Thoracic aorta (tissue), 2 donors: ENCODE data around the gene BTRC. TPM values are rescaled to one million over a fixed set of nuclear protein-coding genes. Genes with fewer than 3 reads are reported as not detected.

Experiments used
- ATAC-seq: fragments of 150-250 bp; one replicate; pipeline ENCODE4 v1.8.0; 2017; ENCODE audit warnings: low read depth; ENCODE audit not compliant: insufficient number of reproducible peaks, low FRiP score
- DNase-seq: peaks from one replicate; pipeline ENCODE4 v3.0.0-alpha.2; 2020; ENCODE audit warnings: low spot score
- H3K27ac ChIP-seq, 2 donors: fragments of 200-600 bp; sonication (generic); 1 replicate in 1 of 2; 2 replicates in 1 of 2; pipeline ENCODE4 v1.5.1; 2016; ENCODE audit warnings: mild to moderate bottlenecking in 2 of 2, moderate library complexity in 2 of 2
- H3K27me3 ChIP-seq: fragments of 200-600 bp; sonication (generic); replicated peaks from 2 replicates; pipeline ENCODE4 v1.6.0; 2016; ENCODE audit warnings: mild to moderate bottlenecking; ENCODE audit not compliant: insufficient read depth
- H3K36me3 ChIP-seq: fragments of 200-600 bp; sonication (generic); one replicate; pipeline ENCODE4 v1.5.1; 2016
- H3K4me1 ChIP-seq, 2 donors: fragments of 200-600 bp; sonication (generic); 1 replicate in 1 of 2; 2 replicates in 1 of 2; pipeline versions ENCODE4 v1.5.1 to v1.6.0; 2016; ENCODE audit warnings: low read depth in 2 of 2, mild to moderate bottlenecking in 1 of 2; ENCODE audit not compliant: control insufficient read depth in 1 of 2
- H3K4me3 ChIP-seq: fragments of 200-600 bp; sonication (generic); 2 replicates; pipeline ENCODE4 v1.5.1; 2016; ENCODE audit warnings: mild to moderate bottlenecking
- H3K9me3 ChIP-seq: fragments of 200-600 bp; sonication (generic); 2 replicates; pipeline ENCODE4 v1.5.1; 2016
- CTCF ChIP-seq: fragments of 200-600 bp; sonication (generic); IDR thresholded peaks from one replicate; pipeline ENCODE4 v1.5.1; 2019; ENCODE audit warnings: antibody characterized with exemption
- total RNA-seq, 2 donors: library from RNA; depleted of rRNA; stranded (reverse); fragments of >200 nt; gene quantifications; one replicate each; pipeline versions ENCODE4 v1.1.0 to v1.2.3, GENCODE V29; 2016

BTRC gene
- total RNA-seq, 2 donors from 2014 or later, result 8.4 to 12.9 TPM

- no peak for TF ChIP-seq CTCF
- no peak for DNase-seq
- Histone ChIP-seq H3K27ac (no peak overlapping the region), H3K9me3 (no peaks in the 10 kb centered on the region), H3K36me3 (peaks cover 10% of the 10 kb centered on the region), H3K4me1 (no peaks in the 10 kb centered on the region), H3K27me3 (no peaks in the 10 kb centered on the region), H3K4me3 (no peak overlapping the region)
- no peak for ATAC-seq
Observed at GRCh38 chr10:101529207-101529606, 175.2 kb downstream of the BTRC start.

- DNase-seq (no peak), ATAC-seq (no peak)
Observed at GRCh38 chr10:101529725-101530553, 176.0 kb downstream of the BTRC start.

GRCh38 chr10:101535949-101536348 lies 182.0 kb downstream of the BTRC start:
- Histone ChIP-seq H3K4me3 (no peak overlapping the region), H3K36me3 (peaks cover 26% of the 10 kb centered on the region), H3K27me3 (no peaks in the 10 kb centered on the region), H3K27ac (no peak overlapping the region), H3K9me3 (no peaks in the 10 kb centered on the region), H3K4me1 (no peaks in the 10 kb centered on the region)
- DNase-seq (no peak), ATAC-seq (no peak)
- TF ChIP-seq CTCF, result no peak

More at GRCh38 chr10:101529725-101530553, 176.0 kb downstream of the BTRC start:
- no peak for TF ChIP-seq CTCF
- Histone ChIP-seq H3K36me3 (peaks cover 10% of the 10 kb centered on the region), H3K9me3 (no peaks in the 10 kb centered on the region), H3K27me3 (no peaks in the 10 kb centered on the region), H3K27ac (no peak overlapping the region), H3K4me3 (no peak overlapping the region), H3K4me1 (no peaks in the 10 kb centered on the region)

- Histone ChIP-seq H3K27me3 (no peaks in the 10 kb centered on the region), H3K4me1 (no peaks in the 10 kb centered on the region), H3K27ac (no peak overlapping the region), H3K36me3 (peaks cover 26% of the 10 kb centered on the region), H3K9me3 (no peaks in the 10 kb centered on the region), H3K4me3 (no peak overlapping the region)
- no peak for DNase-seq
- TF ChIP-seq CTCF, result peak; percentile 27
- ATAC-seq, result no peak
Observed at GRCh38 chr10:101536800-101537199, 182.8 kb downstream of the BTRC start.

- no peak for ATAC-seq
- Histone ChIP-seq H3K4me3 (no peak overlapping the region), H3K27ac (no peak overlapping the region), H3K4me1 (no peaks in the 10 kb centered on the region), H3K9me3 (no peaks in the 10 kb centered on the region), H3K36me3 (peaks cover 19% of the 10 kb centered on the region), H3K27me3 (no peaks in the 10 kb centered on the region)
- DNase-seq, result no peak
- TF ChIP-seq CTCF, result no peak
Observed at GRCh38 chr10:101538446-101538845, 184.5 kb downstream of the BTRC start.
